Measurements from ENCODE around the gene OGFR.

The OGFR gene

DNA sequence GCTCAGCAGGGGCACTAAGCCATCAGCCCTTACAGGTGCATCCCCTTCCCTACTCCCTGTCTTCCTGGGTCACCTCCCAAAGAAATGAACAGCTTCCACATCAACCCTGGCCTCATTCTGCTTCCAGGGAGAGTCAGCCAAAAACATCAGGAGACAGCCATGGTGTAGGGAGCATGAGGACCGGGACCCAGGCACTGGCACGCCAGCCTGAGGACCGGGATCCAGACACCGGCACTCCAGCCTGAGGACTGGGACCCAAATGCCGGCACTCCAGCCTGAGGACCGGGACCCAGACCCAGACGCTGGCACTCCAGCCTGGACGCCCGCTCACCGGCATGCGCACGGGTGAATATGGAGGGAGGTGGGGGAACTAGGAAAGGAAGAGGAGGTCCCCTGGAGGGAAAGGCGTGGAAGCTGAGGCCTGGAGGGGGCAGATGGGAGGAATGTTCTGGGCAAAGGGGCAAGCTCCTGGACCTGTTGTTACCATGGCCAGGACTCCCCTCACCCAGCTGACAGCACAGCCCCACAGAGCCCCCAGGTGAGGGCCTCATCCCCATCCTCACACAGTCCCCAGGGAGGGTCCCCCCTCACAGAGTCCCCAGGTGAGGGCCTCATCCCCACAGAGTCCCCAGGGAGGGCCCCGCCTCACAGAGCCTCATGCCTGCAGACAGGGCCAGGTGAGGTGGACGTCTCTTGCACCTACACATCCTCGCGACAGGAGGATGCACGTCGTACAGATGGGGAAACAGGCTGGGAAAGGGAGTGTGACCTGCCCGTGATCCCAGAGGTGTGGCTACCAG is 34.3 kb upstream of the OGFR start:
- no CpG with 5 or more reads among the region's 20 CpGs for WGBS (ENCODE audit: insufficient coverage, insufficient read length)
- Histone ChIP-seq H3K4me3 (ENCODE audit: low read length) (no peak overlapping the region), H3K9me3 (ENCODE audit: control insufficient read depth, insufficient read depth, low read length) (no peaks in the 10 kb centered on the region), H3K27me3 (ENCODE audit: control insufficient read depth, insufficient read depth, low read length) (no peaks in the 10 kb centered on the region), H3K4me1 (ENCODE audit: control insufficient read depth, insufficient read depth, low read length) (peaks cover 2% of the 10 kb centered on the region; the same call in 1 of the 2 replicates), H3K27ac (ENCODE audit: low read length) (no peak overlapping the region), H3K36me3 (ENCODE audit: control insufficient read depth, insufficient read depth, low read length) (no peaks in the 10 kb centered on the region)
- no peak for DNase-seq (ENCODE audit: low read depth, low spot score)

DNA sequence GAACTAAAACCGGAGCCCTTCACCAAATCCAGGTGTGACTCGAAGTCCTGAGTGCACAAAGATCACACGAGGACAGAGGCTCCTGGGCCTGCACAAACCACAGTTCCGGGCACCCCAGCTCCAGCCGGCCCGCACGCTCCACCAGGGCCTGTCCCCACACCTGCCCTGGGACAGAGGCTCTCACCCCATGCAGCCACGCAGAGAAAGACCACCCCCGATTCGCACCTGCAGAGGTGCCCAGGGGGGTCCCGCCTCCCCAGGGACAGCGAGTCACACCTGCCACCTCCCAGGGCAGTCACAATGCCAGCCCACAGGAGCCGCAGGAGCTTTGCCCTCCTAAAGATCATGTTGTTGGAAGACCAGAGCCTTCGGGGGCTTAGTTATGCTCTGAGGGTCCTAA is 33.7 kb upstream of the OGFR start:
- Histone ChIP-seq H3K27ac (ENCODE audit: low read length) (no peak overlapping the region), H3K36me3 (ENCODE audit: control insufficient read depth, insufficient read depth, low read length) (no peaks in the 10 kb centered on the region), H3K27me3 (ENCODE audit: control insufficient read depth, insufficient read depth, low read length) (no peaks in the 10 kb centered on the region), H3K9me3 (ENCODE audit: control insufficient read depth, insufficient read depth, low read length) (no peaks in the 10 kb centered on the region), H3K4me1 (ENCODE audit: control insufficient read depth, insufficient read depth, low read length) (peaks cover 2% of the 10 kb centered on the region; the same call in 1 of the 2 replicates), H3K4me3 (ENCODE audit: low read length) (no peak overlapping the region)
- no peak for DNase-seq (ENCODE audit: low read depth, low spot score)
- WGBS (ENCODE audit: insufficient coverage, insufficient read length) = no CpG with 5 or more reads among the region's 14 CpGs

DNA sequence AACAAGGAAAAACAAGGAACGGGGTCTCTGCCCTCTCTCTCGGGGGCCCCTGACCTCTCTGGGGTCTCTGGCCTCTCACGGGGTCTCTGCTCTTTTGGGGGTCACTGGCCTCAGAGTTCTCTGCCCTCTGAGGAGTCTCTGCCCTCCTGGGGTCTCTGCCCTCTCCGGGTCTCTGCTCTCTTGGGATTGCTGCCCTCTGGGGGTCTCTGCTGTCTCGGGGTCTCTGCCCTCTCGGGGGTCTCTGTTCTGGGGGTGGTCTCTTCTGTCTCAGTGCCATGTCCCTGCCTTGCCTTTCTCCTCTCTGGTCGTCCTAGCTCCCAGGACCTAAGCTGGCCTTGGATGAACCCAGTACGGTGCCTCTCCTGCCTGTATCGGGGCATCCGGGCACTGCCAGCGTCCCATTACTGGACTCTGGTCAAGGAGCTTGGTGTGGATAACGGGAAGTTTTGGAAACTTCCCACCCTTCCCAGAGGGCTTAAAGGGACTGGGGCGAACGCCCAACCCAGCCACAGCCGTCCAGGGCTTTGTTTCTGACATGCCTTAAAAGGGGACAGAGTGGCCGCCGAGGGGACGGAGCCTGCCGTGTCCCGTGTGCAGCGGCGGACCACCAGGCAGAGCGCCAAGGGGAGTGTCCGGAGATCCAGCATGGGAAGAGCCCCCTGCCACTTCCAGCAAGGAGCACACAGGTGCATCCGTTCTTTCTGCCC is 33.1 kb upstream of the OGFR start:
- DNase-seq (ENCODE audit: low read depth, low spot score) = no peak
- Histone ChIP-seq H3K9me3 (ENCODE audit: control insufficient read depth, insufficient read depth, low read length) (no peaks in the 10 kb centered on the region), H3K27ac (ENCODE audit: low read length) (no peak overlapping the region), H3K27me3 (ENCODE audit: control insufficient read depth, insufficient read depth, low read length) (no peaks in the 10 kb centered on the region), H3K4me3 (ENCODE audit: low read length) (no peak overlapping the region), H3K4me1 (ENCODE audit: control insufficient read depth, insufficient read depth, low read length) (peaks cover 4% of the 10 kb centered on the region), H3K36me3 (ENCODE audit: control insufficient read depth, insufficient read depth, low read length) (no peaks in the 10 kb centered on the region)
- no CpG with 5 or more reads among the region's 25 CpGs for WGBS (ENCODE audit: insufficient coverage, insufficient read length)

DNA sequence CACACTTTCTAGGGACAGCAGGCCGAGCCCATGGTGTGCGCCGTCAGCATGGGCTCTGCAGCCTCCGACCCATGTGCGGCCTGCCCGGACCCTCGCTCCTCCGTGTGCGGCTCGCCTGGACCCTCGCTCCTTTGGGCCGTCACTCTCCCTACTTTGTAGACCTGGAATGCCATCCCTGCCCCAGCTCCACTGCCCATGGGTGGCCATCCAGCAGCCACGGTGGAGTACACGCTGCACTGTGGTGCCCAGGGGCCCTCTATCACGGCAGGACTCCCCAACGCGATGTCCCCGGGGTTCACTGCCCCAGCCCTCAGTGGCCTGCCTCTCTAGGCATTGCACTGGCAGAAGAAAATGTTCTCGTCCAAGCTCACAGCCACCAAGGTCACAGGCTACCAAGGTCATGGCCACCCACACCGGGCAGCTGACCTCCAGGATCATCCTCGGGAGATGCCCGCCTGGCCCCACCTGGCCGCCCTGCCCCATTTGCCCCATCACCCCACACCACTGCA is 32.5 kb upstream of the OGFR start:
- H3K27me3 ChIP-seq (ENCODE audit: control insufficient read depth, insufficient read depth, low read length) = no peaks in the 10 kb centered on the region
- peaks cover 4% of the 10 kb centered on the region for H3K4me1 ChIP-seq (ENCODE audit: control insufficient read depth, insufficient read depth, low read length)
- no peak for DNase-seq (ENCODE audit: low read depth, low spot score)
- H3K9me3 ChIP-seq (ENCODE audit: control insufficient read depth, insufficient read depth, low read length) = no peaks in the 10 kb centered on the region
- no CpG with 5 or more reads among the region's 23 CpGs for WGBS (ENCODE audit: insufficient coverage, insufficient read length)
- no peak overlapping the region for H3K4me3 ChIP-seq (ENCODE audit: low read length)
- no peaks in the 10 kb centered on the region for H3K36me3 ChIP-seq (ENCODE audit: control insufficient read depth, insufficient read depth, low read length)
- H3K27ac ChIP-seq (ENCODE audit: low read length) = no peak overlapping the region

DNA sequence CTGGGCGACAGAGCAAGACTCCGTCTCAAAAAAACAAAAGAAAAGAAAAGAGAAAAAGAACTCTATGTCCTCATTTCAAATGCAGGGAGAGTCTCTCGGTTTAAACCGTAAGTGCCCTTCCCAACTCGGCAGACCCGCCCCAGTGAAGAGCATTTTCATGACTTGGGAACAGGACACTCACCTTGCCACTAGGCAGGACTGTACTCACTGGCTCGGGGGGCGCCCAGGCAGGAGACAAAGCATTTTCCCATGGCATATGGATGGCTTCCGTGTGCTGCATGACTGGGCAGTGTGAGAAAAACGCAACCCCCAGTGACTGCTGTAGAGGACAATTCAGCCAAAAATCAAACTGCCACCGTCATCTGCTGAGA is 32.0 kb upstream of the OGFR start:
- WGBS (ENCODE audit: insufficient coverage, insufficient read length) = no CpG with 5 or more reads among the region's 11 CpGs
- Histone ChIP-seq H3K9me3 (ENCODE audit: control insufficient read depth, insufficient read depth, low read length) (no peaks in the 10 kb centered on the region), H3K27ac (ENCODE audit: low read length) (no peak overlapping the region), H3K4me1 (ENCODE audit: control insufficient read depth, insufficient read depth, low read length) (peaks cover 4% of the 10 kb centered on the region), H3K27me3 (ENCODE audit: control insufficient read depth, insufficient read depth, low read length) (no peaks in the 10 kb centered on the region), H3K36me3 (ENCODE audit: control insufficient read depth, insufficient read depth, low read length) (no peaks in the 10 kb centered on the region), H3K4me3 (ENCODE audit: low read length) (no peak overlapping the region)
- no peak for DNase-seq (ENCODE audit: low read depth, low spot score)

DNA sequence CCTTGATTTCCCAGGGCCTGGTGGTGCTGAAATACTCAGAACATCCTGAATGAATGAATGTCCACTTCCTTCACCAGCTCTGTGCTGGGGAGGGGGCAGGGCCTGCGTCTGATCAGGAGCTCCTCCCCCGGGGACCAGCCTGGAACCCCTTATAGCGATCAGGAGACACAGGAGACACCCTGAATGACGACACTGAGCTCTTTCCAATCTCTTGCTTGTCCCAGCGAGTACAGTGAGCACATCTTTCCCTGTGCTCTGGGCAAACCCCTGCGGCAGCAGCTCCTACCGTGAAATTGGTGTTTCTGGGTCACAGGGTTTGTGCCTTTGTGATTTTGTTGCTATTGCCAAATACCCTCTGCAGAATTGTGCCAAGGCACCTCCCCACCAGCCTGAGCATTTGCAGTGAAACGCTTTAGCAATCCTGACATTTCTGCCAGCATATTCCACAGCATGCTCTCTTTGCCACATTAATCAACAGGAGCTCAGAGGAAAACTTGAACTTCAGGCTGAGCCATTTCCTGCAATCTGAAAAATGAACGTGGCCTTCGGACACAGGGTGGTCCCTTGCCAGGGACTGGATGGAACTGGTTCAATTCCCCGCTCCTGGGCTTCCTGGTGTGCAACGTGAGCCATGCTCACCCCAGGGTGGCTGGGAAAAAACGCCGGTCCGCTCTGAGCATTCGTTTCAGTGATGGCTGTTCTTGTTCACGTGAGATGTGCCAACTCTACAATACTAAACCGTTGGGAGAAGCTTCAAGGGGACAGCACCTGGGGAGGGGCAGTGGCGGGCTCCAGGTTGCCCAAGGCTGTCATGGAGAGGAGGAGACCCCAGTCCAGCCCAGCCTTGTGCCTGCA is 31.4 kb upstream of the OGFR start:
- Histone ChIP-seq H3K27ac (ENCODE audit: low read length) (no peak overlapping the region), H3K4me1 (ENCODE audit: control insufficient read depth, insufficient read depth, low read length) (peaks cover 4% of the 10 kb centered on the region), H3K27me3 (ENCODE audit: control insufficient read depth, insufficient read depth, low read length) (no peaks in the 10 kb centered on the region), H3K9me3 (ENCODE audit: control insufficient read depth, insufficient read depth, low read length) (no peaks in the 10 kb centered on the region), H3K4me3 (ENCODE audit: low read length) (no peak overlapping the region), H3K36me3 (ENCODE audit: control insufficient read depth, insufficient read depth, low read length) (no peaks in the 10 kb centered on the region)
- no CpG with 5 or more reads among the region's 19 CpGs for WGBS (ENCODE audit: insufficient coverage, insufficient read length)
- DNase-seq (ENCODE audit: low read depth, low spot score) = no peak

DNA sequence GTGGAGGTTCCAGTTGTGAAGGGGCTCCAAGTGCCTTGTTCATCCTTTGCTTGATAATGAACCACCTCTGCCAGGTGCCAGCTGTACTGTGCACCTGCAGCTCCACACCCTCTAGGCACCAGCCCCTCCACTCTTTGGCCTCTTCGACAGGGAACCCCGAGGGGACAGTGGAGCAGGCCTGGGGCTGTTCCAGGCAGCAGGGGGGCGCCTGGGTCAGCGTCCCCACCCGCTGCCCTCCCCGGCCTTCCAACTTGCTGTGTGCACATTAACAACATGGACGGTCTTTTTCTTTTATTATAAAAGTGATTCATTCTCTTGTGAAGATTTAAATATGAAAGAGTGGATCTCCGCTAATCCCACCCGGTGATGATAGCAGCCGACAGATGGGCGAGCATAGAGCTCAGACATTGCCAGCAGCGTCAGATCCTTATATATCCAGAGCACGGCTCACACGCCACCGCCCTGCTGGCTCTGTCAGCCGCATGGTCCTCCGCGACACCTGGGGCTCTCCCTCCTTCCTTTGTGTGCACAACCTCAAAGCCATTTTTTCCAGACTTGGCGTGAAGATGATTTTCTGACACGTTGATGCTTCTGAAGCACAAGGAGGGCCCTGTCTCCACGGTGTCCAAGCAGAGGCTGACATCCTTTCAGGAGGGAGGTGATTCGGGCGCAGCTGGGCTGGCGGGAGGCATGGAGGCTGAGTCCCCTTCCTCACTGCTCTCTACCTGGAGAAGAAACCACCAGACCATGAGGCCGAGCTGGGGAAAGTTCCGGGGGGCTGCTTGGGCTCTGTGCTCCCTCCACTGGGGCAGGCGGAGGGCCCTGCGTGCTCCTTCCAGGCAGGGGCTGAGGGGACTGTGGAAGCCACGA is 30.6 kb upstream of the OGFR start:
- H3K4me3 ChIP-seq (ENCODE audit: low read length) = no peak overlapping the region
- no peak overlapping the region for H3K27ac ChIP-seq (ENCODE audit: low read length)
- H3K36me3 ChIP-seq (ENCODE audit: control insufficient read depth, insufficient read depth, low read length) = no peaks in the 10 kb centered on the region
- no peaks in the 10 kb centered on the region for H3K27me3 ChIP-seq (ENCODE audit: control insufficient read depth, insufficient read depth, low read length)
- no peak for DNase-seq (ENCODE audit: low read depth, low spot score)
- peaks cover 2% of the 10 kb centered on the region for H3K4me1 ChIP-seq (ENCODE audit: control insufficient read depth, insufficient read depth, low read length)
- no CpG with 5 or more reads among the region's 29 CpGs for WGBS (ENCODE audit: insufficient coverage, insufficient read length)
- no peaks in the 10 kb centered on the region for H3K9me3 ChIP-seq (ENCODE audit: control insufficient read depth, insufficient read depth, low read length)

DNA sequence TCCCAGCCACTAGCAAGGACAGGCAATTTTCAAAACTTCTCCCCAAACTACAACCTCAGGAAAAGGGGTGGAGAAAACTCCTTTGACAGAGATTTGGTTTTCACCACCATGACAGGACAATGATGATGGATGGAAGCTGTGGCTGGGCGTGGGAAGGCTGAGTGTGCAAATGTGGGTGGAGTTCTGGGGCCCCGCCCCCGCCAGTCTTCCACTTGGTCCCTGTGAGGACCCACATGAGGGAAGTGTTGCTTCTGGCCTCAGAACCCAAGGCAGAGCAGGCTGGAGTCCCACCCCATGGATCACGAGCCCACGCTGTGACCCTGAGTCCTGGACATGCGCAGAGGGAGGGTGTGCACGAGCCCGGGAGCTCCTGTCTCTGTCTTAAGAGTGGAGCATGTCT is 29.9 kb upstream of the OGFR start:
- Histone ChIP-seq H3K27ac (ENCODE audit: low read length) (no peak overlapping the region), H3K9me3 (ENCODE audit: control insufficient read depth, insufficient read depth, low read length) (no peaks in the 10 kb centered on the region), H3K36me3 (ENCODE audit: control insufficient read depth, insufficient read depth, low read length) (no peaks in the 10 kb centered on the region), H3K4me3 (ENCODE audit: low read length) (no peak overlapping the region), H3K4me1 (ENCODE audit: control insufficient read depth, insufficient read depth, low read length) (peaks cover 2% of the 10 kb centered on the region), H3K27me3 (ENCODE audit: control insufficient read depth, insufficient read depth, low read length) (no peaks in the 10 kb centered on the region)
- DNase-seq (ENCODE audit: low read depth, low spot score) = no peak
- WGBS (ENCODE audit: insufficient coverage, insufficient read length) = no CpG with 5 or more reads among the region's 8 CpGs

DNA sequence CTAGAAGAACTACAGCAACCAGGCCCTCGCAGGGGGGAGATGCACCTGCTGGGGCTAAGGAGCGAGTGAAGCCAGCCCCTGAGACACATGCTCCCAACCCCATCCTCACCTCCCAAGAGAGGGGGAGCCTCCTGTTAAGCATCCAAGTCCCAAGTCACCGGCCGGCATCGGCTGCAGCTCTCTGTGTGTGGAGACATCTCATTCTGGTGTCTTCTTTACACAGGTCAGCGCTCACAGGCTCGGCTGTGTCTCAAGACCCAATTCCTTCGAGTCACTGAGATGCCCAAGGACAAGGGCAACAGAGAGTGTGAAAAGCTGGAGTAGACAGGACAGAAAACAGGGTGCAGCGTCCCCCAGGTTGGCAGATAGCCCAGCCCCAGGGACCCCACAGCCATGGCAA is 29.4 kb upstream of the OGFR start:
- Histone ChIP-seq H3K4me3 (ENCODE audit: low read length) (no peak overlapping the region), H3K4me1 (ENCODE audit: control insufficient read depth, insufficient read depth, low read length) (peaks cover 2% of the 10 kb centered on the region), H3K36me3 (ENCODE audit: control insufficient read depth, insufficient read depth, low read length) (no peaks in the 10 kb centered on the region), H3K9me3 (ENCODE audit: control insufficient read depth, insufficient read depth, low read length) (no peaks in the 10 kb centered on the region), H3K27ac (ENCODE audit: low read length) (no peak overlapping the region), H3K27me3 (ENCODE audit: control insufficient read depth, insufficient read depth, low read length) (no peaks in the 10 kb centered on the region)
- no peak for DNase-seq (ENCODE audit: low read depth, low spot score)
- no CpG with 5 or more reads among the region's 9 CpGs for WGBS (ENCODE audit: insufficient coverage, insufficient read length)
